Effector memory CD4-positive, alpha-beta T cell (primary cell): ENCODE results near the gene CEP170B.

ENCODE experiments used
- DNase-seq, 3 donors: peaks; one replicate each; pipeline ENCODE4 v3.0.0-alpha.2; 2020
- H3K27ac ChIP-seq: 2 replicates; pipeline ENCODE4 v1.7.0; 2013; ENCODE audit warnings: mild to moderate bottlenecking, low read length, moderate library complexity; ENCODE audit not compliant: insufficient read depth, poor library complexity, severe bottlenecking
- H3K27me3 ChIP-seq: replicated peaks from 2 replicates; pipeline ENCODE4 v1.7.0; 2013; ENCODE audit warnings: mild to moderate bottlenecking, low read length; ENCODE audit not compliant: insufficient read depth, control insufficient read depth, poor library complexity, severe bottlenecking
- H3K36me3 ChIP-seq: 2 replicates; pipeline ENCODE4 v1.7.0; 2013; ENCODE audit warnings: mild to moderate bottlenecking, low read length, moderate library complexity; ENCODE audit not compliant: control insufficient read depth, insufficient read depth
- H3K4me1 ChIP-seq: 2 replicates; pipeline ENCODE4 v1.7.0; 2013; ENCODE audit warnings: low read length, mild to moderate bottlenecking; ENCODE audit not compliant: control insufficient read depth, insufficient read depth, poor library complexity, severe bottlenecking
- H3K4me3 ChIP-seq: 2 replicates; pipeline ENCODE4 v1.7.0; 2013; ENCODE audit warnings: low read length, low read depth, mild to moderate bottlenecking; ENCODE audit not compliant: insufficient read depth, poor library complexity, severe bottlenecking
- H3K9me3 ChIP-seq: 2 replicates; pipeline ENCODE4 v1.7.0; 2013; ENCODE audit warnings: mild to moderate bottlenecking, low read length, moderate library complexity; ENCODE audit not compliant: control insufficient read depth
- total RNA-seq, 3 donors: gene quantifications; one replicate each; lab custom pipeline; 2026; lab: John Stamatoyannopoulos, UW

Gene CEP170B
- 9.0 to 17.8 (median 16.7) reads per million in 3 donors for total RNA-seq

DNA sequence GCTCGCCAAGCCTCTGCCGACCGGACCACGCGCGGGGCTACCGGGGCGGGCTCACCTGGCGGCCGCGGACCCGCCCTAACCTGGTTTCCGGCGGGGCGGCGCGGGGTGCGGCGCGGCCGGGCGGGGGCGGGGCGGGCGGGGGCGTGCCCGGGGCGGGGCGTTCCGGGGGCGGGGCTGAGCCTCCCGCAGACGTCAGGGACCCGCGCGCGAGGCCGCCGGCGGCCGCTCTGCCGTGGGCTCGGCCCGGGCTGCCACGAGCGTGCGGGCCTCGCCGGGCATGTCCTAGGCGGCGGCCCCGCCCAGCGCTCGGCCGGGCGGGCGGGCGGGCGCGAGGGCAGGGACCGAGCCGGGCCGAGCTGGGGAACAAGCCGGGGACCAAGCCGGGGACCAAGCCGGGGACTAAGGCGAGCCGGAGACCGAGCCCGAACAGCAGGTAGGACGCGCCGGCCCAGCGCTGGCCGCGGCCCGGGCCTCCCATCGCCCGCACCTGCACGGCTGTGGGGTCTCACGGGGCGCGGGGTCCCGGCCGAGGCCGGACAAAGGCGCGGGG, at the start of gene CEP170B:
CEP170B (plus strand) TSS at position 188 of the 550 bp plus-strand sequence. CDS start 3,183 bp downstream, outside the sequence.
- H3K27ac ChIP-seq = no peak within 1 kb of the TSS
- no peaks in the 10 kb centered on the region for H3K9me3 ChIP-seq

DNA sequence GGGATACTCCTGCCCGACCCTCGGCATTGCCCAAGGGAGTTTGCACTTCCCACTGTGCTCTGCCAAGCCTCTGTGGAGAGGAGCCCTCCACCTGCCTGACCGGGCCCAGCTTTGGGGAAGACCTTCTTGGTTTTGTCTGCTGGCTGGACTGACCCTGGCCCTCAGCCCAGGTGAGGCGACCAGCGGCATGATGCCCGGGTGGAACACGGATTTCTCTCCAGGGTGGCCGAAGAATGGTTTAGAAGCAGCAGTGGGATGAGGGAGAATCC, 48.5 kb upstream of the CEP170B start:
- peaks cover 14% of the 10 kb centered on the region for H3K4me1 ChIP-seq

More for the DNA sequence above, at the start of gene CEP170B:
- no peaks in the 10 kb centered on the region for H3K27me3 ChIP-seq
- H3K4me3 ChIP-seq = peak within 1 kb of the TSS; percentile 62
- H3K4me1 ChIP-seq = peaks cover 11% of the 10 kb centered on the region
- peak; percentile 16 to 30 (median 28) for DNase-seq
- no peaks in the 10 kb centered on the region for H3K36me3 ChIP-seq

GRCh38 chr14:104817930-104818713, 46.9 kb upstream of the CEP170B start:
- no peak overlapping the region for H3K27ac ChIP-seq
- H3K4me3 ChIP-seq = no peak overlapping the region
- no peaks in the 10 kb centered on the region for H3K36me3 ChIP-seq
- H3K4me1 ChIP-seq = peaks cover 14% of the 10 kb centered on the region
- no peaks in the 10 kb centered on the region for H3K27me3 ChIP-seq
- DNase-seq = no peak
- H3K9me3 ChIP-seq = no peaks in the 10 kb centered on the region

More for the DNA sequence above, 48.5 kb upstream of the CEP170B start:
- Histone ChIP-seq H3K4me3 (peak overlapping the region; percentile 97), H3K36me3 (no peaks in the 10 kb centered on the region), H3K27me3 (no peaks in the 10 kb centered on the region), H3K9me3 (no peaks in the 10 kb centered on the region), H3K27ac (peak overlapping the region; percentile 91)
- no peak for DNase-seq

- H3K27me3 ChIP-seq = no peaks in the 10 kb centered on the region
- DNase-seq = no peak
- H3K4me3 ChIP-seq = no peak overlapping the region
- H3K36me3 ChIP-seq = no peaks in the 10 kb centered on the region
- no peak overlapping the region for H3K27ac ChIP-seq
- H3K9me3 ChIP-seq = no peaks in the 10 kb centered on the region
- peaks cover 14% of the 10 kb centered on the region for H3K4me1 ChIP-seq
These were observed 46.3 kb upstream of the CEP170B start for GRCh38 chr14:104818714-104819161.

DNA sequence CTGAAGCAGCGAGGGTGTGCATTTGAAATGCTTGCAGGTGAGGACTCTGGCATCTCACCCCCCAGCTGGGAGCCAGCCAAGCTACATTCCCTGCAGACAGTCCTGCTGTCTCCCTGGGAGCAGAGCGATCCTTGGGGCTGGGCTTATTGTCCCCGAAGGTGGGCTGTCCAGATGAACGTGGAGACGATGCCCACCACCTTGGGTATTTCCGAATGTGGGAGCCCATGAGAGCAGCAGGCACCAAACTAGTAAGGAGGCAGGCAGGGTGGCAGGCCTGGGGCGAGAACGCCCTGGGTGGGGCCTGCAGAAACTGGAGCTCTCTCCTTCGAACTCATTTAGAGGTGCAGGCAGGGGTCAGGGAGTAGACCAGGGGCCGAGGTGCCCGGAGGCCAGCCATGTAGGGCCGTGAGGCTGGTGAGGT, 45.7 kb upstream of the CEP170B start:
- H3K36me3 ChIP-seq = no peaks in the 10 kb centered on the region
- H3K4me1 ChIP-seq = peaks cover 12% of the 10 kb centered on the region
- no peaks in the 10 kb centered on the region for H3K27me3 ChIP-seq
- H3K9me3 ChIP-seq = no peaks in the 10 kb centered on the region
- H3K4me3 ChIP-seq = no peak overlapping the region
- DNase-seq = no peak
- no peak overlapping the region for H3K27ac ChIP-seq

DNA sequence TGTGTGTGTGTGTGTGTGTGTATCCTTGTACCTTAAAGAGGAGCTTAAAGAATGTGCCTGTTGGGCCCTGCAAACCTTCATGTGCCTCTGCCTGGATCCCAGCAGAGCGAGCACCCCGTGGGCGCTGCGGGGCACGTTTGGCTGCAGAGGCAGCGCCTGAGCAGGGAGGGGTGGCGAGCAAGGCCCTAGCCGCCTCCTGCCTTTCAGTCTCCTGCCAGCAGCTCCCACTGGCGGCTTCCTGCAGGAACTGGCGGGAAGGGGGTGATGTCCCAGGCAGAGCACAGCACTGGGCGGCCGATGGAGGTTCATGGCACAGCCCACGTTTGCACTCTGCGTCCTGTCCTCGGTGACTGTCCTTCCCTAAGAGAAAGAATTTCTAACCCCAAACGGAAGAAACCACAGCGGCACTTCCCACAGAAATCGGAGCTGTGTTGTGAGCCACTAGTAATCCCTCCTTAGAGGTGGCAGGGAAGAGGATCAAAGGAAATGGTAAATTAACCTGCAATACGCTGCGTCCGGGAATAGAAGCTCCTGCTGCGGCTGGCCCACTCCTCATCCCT, 44.3 kb upstream of the CEP170B start:
- Histone ChIP-seq H3K4me1 (peaks cover 12% of the 10 kb centered on the region), H3K27ac (no peak overlapping the region), H3K36me3 (no peaks in the 10 kb centered on the region), H3K27me3 (no peaks in the 10 kb centered on the region), H3K9me3 (no peaks in the 10 kb centered on the region), H3K4me3 (no peak overlapping the region)
- no peak for DNase-seq

- no peaks in the 10 kb centered on the region for H3K36me3 ChIP-seq
- DNase-seq = no peak
- no peaks in the 10 kb centered on the region for H3K9me3 ChIP-seq
- H3K4me1 ChIP-seq = peaks cover 14% of the 10 kb centered on the region
- no peak overlapping the region for H3K4me3 ChIP-seq
- no peak overlapping the region for H3K27ac ChIP-seq
- H3K27me3 ChIP-seq = no peaks in the 10 kb centered on the region
These were observed 43.7 kb upstream of the CEP170B start for GRCh38 chr14:104821229-104821945.

- H3K27ac ChIP-seq = no peak overlapping the region
- H3K36me3 ChIP-seq = no peaks in the 10 kb centered on the region
- H3K4me1 ChIP-seq = peaks cover 9% of the 10 kb centered on the region
- H3K27me3 ChIP-seq = no peaks in the 10 kb centered on the region
- no peaks in the 10 kb centered on the region for H3K9me3 ChIP-seq
- no peak overlapping the region for H3K4me3 ChIP-seq
- no peak for DNase-seq
These were observed 43.0 kb upstream of the CEP170B start for GRCh38 chr14:104821971-104822608.

DNA sequence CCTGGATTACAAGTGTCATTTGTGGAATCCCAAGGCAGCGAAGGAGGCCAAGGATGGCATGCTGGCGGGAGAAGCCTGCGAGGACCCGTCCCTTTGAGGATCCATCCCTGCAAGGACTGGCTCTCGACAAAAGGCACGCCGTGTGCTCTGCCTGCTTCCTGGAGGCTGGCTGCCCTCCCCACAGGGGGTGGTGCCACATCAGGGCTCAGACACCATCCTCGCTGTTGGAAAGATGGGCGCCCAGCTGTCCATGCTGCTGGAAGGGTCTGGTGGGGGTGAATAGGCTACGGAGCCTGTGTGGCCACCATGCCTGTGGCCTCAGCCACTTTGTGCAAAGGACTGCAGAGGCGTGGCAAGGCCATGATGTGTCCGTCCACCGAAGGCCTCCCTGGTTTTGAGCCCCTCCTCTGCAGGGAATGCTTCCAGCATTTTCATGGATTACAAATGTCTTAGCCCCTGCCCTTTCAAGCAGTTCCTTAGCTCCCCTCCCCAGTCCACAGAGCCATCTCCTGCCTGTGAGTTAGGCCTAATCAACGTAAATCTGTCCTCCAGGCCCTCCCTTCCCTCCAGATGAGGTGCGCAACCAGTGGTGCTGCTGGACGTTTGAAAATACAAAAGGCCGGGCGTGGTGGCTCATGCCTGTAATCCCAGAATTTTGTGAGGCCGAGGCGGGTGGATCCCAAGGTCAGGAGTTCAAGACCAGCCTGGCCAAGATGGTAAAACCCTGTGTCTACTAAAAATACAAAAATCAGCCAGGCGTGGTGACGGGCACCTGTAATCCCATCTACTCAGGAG, 42.0 kb upstream of the CEP170B start:
- Histone ChIP-seq H3K27me3 (no peaks in the 10 kb centered on the region), H3K4me3 (no peak overlapping the region)
- no peak for DNase-seq

More for the DNA sequence above, 42.0 kb upstream of the CEP170B start:
- no peaks in the 10 kb centered on the region for H3K9me3 ChIP-seq
- H3K36me3 ChIP-seq = no peaks in the 10 kb centered on the region
- no peak overlapping the region for H3K27ac ChIP-seq
- H3K4me1 ChIP-seq = peaks cover 17% of the 10 kb centered on the region
